GM12874 (cell line): ENCODE results near the gene NSD2.

ENCODE experiments used
- TF ChIP-seq, protein P1 (sequence below): IDR thresholded peaks from 2 replicates; pipeline ENCODE4 v1.5.1; 2011; ENCODE audit warnings: low read depth, mild to moderate bottlenecking, control low read depth, low read length, moderate library complexity; ENCODE audit not compliant: insufficient read depth

NSD2 gene

GRCh38 chr4:2024683-2025082 lies 153.5 kb downstream of the NSD2 start:
- TF ChIP-seq, protein P1, sequence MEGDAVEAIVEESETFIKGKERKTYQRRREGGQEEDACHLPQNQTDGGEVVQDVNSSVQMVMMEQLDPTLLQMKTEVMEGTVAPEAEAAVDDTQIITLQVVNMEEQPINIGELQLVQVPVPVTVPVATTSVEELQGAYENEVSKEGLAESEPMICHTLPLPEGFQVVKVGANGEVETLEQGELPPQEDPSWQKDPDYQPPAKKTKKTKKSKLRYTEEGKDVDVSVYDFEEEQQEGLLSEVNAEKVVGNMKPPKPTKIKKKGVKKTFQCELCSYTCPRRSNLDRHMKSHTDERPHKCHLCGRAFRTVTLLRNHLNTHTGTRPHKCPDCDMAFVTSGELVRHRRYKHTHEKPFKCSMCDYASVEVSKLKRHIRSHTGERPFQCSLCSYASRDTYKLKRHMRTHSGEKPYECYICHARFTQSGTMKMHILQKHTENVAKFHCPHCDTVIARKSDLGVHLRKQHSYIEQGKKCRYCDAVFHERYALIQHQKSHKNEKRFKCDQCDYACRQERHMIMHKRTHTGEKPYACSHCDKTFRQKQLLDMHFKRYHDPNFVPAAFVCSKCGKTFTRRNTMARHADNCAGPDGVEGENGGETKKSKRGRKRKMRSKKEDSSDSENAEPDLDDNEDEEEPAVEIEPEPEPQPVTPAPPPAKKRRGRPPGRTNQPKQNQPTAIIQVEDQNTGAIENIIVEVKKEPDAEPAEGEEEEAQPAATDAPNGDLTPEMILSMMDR, result no peak

DNA sequence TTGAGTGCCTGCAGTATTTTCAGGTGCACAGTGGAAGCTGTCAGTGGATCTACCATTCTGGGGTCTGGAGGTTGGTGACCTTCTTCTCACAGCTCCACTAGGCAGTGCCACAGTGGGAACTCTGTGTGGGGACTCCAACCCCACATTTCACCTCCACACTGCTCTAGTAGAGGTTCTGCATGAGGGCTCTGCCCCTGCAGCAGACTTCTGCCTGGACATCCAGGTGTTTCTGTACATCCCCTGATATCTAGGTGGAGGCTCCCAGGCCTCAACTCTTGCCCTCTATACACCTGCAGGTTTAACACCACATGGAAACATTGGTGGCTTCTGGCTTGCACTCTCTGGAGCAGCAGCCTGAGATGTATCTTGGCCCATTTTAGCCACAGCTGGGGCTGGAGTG lies 154.6 kb downstream of the NSD2 start:
- TF ChIP-seq, protein P1, result no peak
